Gastroesophageal sphincter (tissue), 4 donors: ENCODE data around the gene DPF3. TPM values are rescaled to one million over a fixed set of nuclear protein-coding genes. Genes with fewer than 3 reads are reported as not detected.

Source experiments
- ATAC-seq: fragments of 150-250 bp; one replicate; pipeline ENCODE4 v1.9.1; 2016; ENCODE audit warnings: mild to moderate bottlenecking, moderate library complexity
- H3K27ac ChIP-seq, 4 donors: fragments of 200-600 bp; sonication (generic) in 3 of 4; 1 replicate in 3 of 4; 2 replicates in 1 of 4; pipeline ENCODE4 v1.5.1; 2016 to 2019
- H3K27me3 ChIP-seq: fragments of 200-600 bp; sonication (generic); one replicate; pipeline ENCODE4 v1.5.1; 2019
- H3K36me3 ChIP-seq, 2 donors: fragments of 200-600 bp; sonication (generic); one replicate each; pipeline ENCODE4 v1.5.1; 2019; ENCODE audit warnings: control low read depth in 1 of 2
- H3K4me1 ChIP-seq, 3 donors: fragments of 200-600 bp; sonication (generic); 1 replicate in 2 of 3; 2 replicates in 1 of 3; pipeline ENCODE4 v1.5.1; 2016 to 2019; ENCODE audit warnings: control low read depth in 2 of 3
- H3K4me3 ChIP-seq, 2 donors: fragments of 200-600 bp; sonication (generic); one replicate each; pipeline ENCODE4 v1.5.1; 2019; ENCODE audit warnings: mild to moderate bottlenecking in 1 of 2, moderate library complexity in 1 of 2
- H3K9me3 ChIP-seq, 3 donors: fragments of 200-600 bp; sonication (generic); one replicate each; pipeline ENCODE4 v1.5.1; 2017 to 2019; ENCODE audit warnings: control low read depth in 2 of 3
- CTCF ChIP-seq, 4 experiments: fragments of 200-600 bp in 2 of 4; fragments of 450-650 bp in 2 of 4; sonication (generic) in 1 of 4; IDR thresholded peaks; one replicate each; pipeline ENCODE4 v1.5.1; 2017 to 2019; ENCODE audit warnings: antibody characterized with exemption in 4 of 4, mild to moderate bottlenecking in 2 of 4, moderate library complexity in 2 of 4
- EP300 ChIP-seq: sonication (generic); formaldehyde crosslinking; IDR thresholded peaks from one replicate; pipeline ENCODE4 v1.6.1; 2017; ENCODE audit warnings: antibody characterized with exemption, mild to moderate bottlenecking
- POLR2A ChIP-seq, 2 donors: fragments of 450-650 bp; IDR thresholded peaks; one replicate each; pipeline ENCODE4 v1.6.1; 2017; ENCODE audit warnings: antibody characterized with exemption in 2 of 2, mild to moderate bottlenecking in 2 of 2, moderate library complexity in 1 of 2
- POLR2AphosphoS5 ChIP-seq: sonication (generic); formaldehyde crosslinking; IDR thresholded peaks from one replicate; pipeline ENCODE4 v1.6.1; 2017; ENCODE audit warnings: antibody characterized with exemption
- WGBS, 2 donors: methylation state at CpG; one replicate each; pipeline ENCODE4 v1.1.5; 2018; ENCODE audit warnings: low coverage in 1 of 2; 5-methylcytosine and 5-hydroxymethylcytosine counted together
- total RNA-seq, 4 donors: library from RNA; depleted of rRNA; stranded (reverse); fragments of >200 nt; gene quantifications; one replicate each; pipeline ENCODE4 v1.1.0, GENCODE V29; 2016

Gene DPF3
- total RNA-seq, 4 donors from 2014 or later = 0.13 to 4.4 (median 2.1) TPM

- Histone ChIP-seq H3K36me3 (no peaks in the 10 kb centered on the region), H3K4me3 (no peak overlapping the region), H3K27me3 (no peaks in the 10 kb centered on the region), H3K27ac (no peak overlapping the region), H3K4me1 (no peaks in the 10 kb centered on the region), H3K9me3 (no peaks in the 10 kb centered on the region)
- 73 to 76% methylated on average over 5 to 12 of the region's 12 CpGs for WGBS, 2 donors
- TF ChIP-seq EP300 = no peak
- no peak for TF ChIP-seq POLR2A (IDR thresholded peaks at IDR 0.05)
- no peak for TF ChIP-seq POLR2AphosphoS5
- TF ChIP-seq CTCF (IDR thresholded peaks at IDR 0.05) = no peak
- no peak for ATAC-seq
These were observed 37.2 kb downstream of the DPF3 start for GRCh38 chr14:72856530-72857266.

- Histone ChIP-seq H3K36me3 (no peaks in the 10 kb centered on the region), H3K4me3 (no peak overlapping the region), H3K9me3 (no peaks in the 10 kb centered on the region), H3K27ac (no peak overlapping the region), H3K4me1 (no peaks in the 10 kb centered on the region), H3K27me3 (no peaks in the 10 kb centered on the region)
- 89% methylated on average over 1 of the region's 1 CpG; no CpG with 5 or more reads in 1 of the 2 donors for WGBS, 2 donors
- TF ChIP-seq POLR2AphosphoS5 = no peak
- TF ChIP-seq CTCF (IDR thresholded peaks at IDR 0.05) = no peak
- no peak for TF ChIP-seq EP300
- TF ChIP-seq POLR2A (IDR thresholded peaks at IDR 0.05) = no peak
- no peak for ATAC-seq
These were observed 38.0 kb downstream of the DPF3 start for GRCh38 chr14:72855913-72856312.

- WGBS, 2 donors = 94 to 100% methylated on average over 3 to 5 of the region's 10 CpGs
- no peaks in the 10 kb centered on the region for H3K4me1 ChIP-seq
- no peak for ATAC-seq
These were observed 41.7 kb downstream of the DPF3 start for GRCh38 chr14:72852194-72852593.

GRCh38 chr14:72851635-72852034 is 42.3 kb downstream of the DPF3 start:
- Histone ChIP-seq H3K27me3 (no peaks in the 10 kb centered on the region), H3K4me1 (no peaks in the 10 kb centered on the region), H3K36me3 (no peaks in the 10 kb centered on the region), H3K27ac (no peak overlapping the region), H3K4me3 (no peak overlapping the region), H3K9me3 (no peaks in the 10 kb centered on the region)
- no peak for TF ChIP-seq CTCF (IDR thresholded peaks at IDR 0.05)
- TF ChIP-seq EP300 = no peak
- no peak for TF ChIP-seq POLR2A (IDR thresholded peaks at IDR 0.05)
- TF ChIP-seq POLR2AphosphoS5 = no peak
- WGBS, 2 donors = 59 to 85% methylated on average over 3 to 14 of the region's 14 CpGs
- no peak for ATAC-seq

More at GRCh38 chr14:72852194-72852593, 41.7 kb downstream of the DPF3 start:
- TF ChIP-seq POLR2AphosphoS5 (no peak), EP300 (no peak), POLR2A (IDR thresholded peaks at IDR 0.05) (no peak), CTCF (IDR thresholded peaks at IDR 0.05) (no peak)
- Histone ChIP-seq H3K27ac (no peak overlapping the region), H3K27me3 (no peaks in the 10 kb centered on the region), H3K36me3 (no peaks in the 10 kb centered on the region), H3K9me3 (no peaks in the 10 kb centered on the region), H3K4me3 (no peak overlapping the region)

GRCh38 chr14:72850360-72850759 is 43.5 kb downstream of the DPF3 start:
- no peaks in the 10 kb centered on the region for H3K27me3 ChIP-seq
- no peak for ATAC-seq
- H3K27ac ChIP-seq = no peak overlapping the region
- no peaks in the 10 kb centered on the region for H3K36me3 ChIP-seq
- no peaks in the 10 kb centered on the region for H3K9me3 ChIP-seq
- TF ChIP-seq POLR2A (IDR thresholded peaks at IDR 0.05) (no peak), EP300 (no peak), CTCF (IDR thresholded peaks at IDR 0.05) (no peak), POLR2AphosphoS5 (no peak)
- 100% methylated on average over 1 to 3 of the region's 4 CpGs for WGBS, 2 donors
- no peaks in the 10 kb centered on the region for H3K4me1 ChIP-seq
- no peak overlapping the region for H3K4me3 ChIP-seq
